ENCODE results near the gene SH3BP4.

The SH3BP4 gene

GRCh38 chr2:235041918-235042575 is 90.2 kb downstream of the SH3BP4 start:
- no peak for DNase-seq (ENCODE audit: low read depth)

- DNase-seq (ENCODE audit: low read depth): no peak
These were observed 91.0 kb downstream of the SH3BP4 start for GRCh38 chr2:235042576-235043515.

- DNase-seq (ENCODE audit: low read depth): no peak
These were observed 92.1 kb downstream of the SH3BP4 start for GRCh38 chr2:235043762-235044500.

GRCh38 chr2:235044501-235045271 is 92.9 kb downstream of the SH3BP4 start:
- no peak for DNase-seq (ENCODE audit: low read depth)

- DNase-seq (ENCODE audit: low read depth): no peak
These were observed 93.6 kb downstream of the SH3BP4 start for GRCh38 chr2:235045336-235045972.

GRCh38 chr2:235045973-235046343 is 94.1 kb downstream of the SH3BP4 start:
- DNase-seq (ENCODE audit: low read depth): no peak

- DNase-seq (ENCODE audit: low read depth): no peak
These were observed 94.8 kb downstream of the SH3BP4 start for GRCh38 chr2:235046589-235046988.

GRCh38 chr2:235047171-235048160 is 95.6 kb downstream of the SH3BP4 start:
- no peak for DNase-seq (ENCODE audit: low read depth)

GRCh38 chr2:235048549-235048948 is 96.7 kb downstream of the SH3BP4 start:
- no peak for DNase-seq (ENCODE audit: low read depth)

GRCh38 chr2:235049069-235049468 is 97.3 kb downstream of the SH3BP4 start:
- DNase-seq (ENCODE audit: low read depth): no peak

GRCh38 chr2:235049719-235050118 is 97.9 kb downstream of the SH3BP4 start:
- no peak for DNase-seq (ENCODE audit: low read depth)

- DNase-seq (ENCODE audit: low read depth): peak; percentile 93
These were observed 99.1 kb downstream of the SH3BP4 start for GRCh38 chr2:235050980-235051351.

- peak; percentile 29 for DNase-seq (ENCODE audit: low read depth)
These were observed 99.8 kb downstream of the SH3BP4 start for GRCh38 chr2:235051436-235052260.

GRCh38 chr2:235052514-235053354 is 100.9 kb downstream of the SH3BP4 start:
- DNase-seq (ENCODE audit: low read depth): no peak

- no peak for DNase-seq (ENCODE audit: low read depth)
These were observed 101.8 kb downstream of the SH3BP4 start for GRCh38 chr2:235053651-235054050.

- no peak for DNase-seq (ENCODE audit: low read depth)
These were observed 102.7 kb downstream of the SH3BP4 start for GRCh38 chr2:235054475-235054874.

GRCh38 chr2:235054919-235055318 is 103.1 kb downstream of the SH3BP4 start:
- no peak for DNase-seq (ENCODE audit: low read depth)

GRCh38 chr2:235055891-235056516 is 104.2 kb downstream of the SH3BP4 start:
- no peak for DNase-seq (ENCODE audit: low read depth)

All from fibroblast of gingiva (primary cell).